ENCODE data around the gene EAF1.
"Not testable (repeated sequence)": the region's sequence is repeated elsewhere in the genome, so short reads cannot be mapped to it uniquely, and the experiment has no call there.

EAF1 gene

DNA sequence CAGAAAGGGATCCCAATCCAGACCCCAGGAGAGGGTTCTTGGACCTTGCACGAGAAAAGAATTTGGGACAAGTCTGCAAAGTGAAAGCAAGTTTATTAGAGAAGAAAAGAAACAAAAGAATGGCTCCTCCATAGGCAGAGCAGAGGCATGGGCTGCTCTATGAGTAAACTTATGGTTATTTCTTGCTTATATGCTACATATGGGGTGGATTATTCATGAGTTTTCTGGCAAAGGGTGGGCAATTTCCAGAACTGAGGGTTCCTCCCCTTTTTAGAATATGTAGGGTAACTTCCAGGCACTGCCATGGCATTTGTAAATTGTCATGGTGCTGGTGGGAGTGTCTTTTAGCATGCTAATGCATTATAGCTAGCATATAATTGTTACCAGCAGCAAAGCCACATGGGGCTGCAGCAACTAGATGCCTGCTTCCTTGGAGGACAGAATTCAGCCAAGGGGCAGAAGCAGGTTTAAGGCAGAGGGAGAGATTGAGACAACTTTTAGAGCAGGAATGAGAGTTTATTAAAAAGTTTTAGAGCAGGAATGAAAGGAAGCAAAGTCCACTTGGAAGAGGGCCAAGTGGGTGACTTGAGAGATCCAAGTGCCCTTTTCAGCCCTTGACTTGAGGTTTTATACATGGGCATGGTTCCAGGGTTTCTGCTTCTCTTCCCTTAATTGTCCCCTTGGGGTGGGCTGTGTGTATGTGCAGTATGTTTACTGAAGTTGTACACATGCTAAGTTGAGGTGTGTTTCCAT, 41.3 kb upstream of the EAF1 start:
- H3K4me3 ChIP-seq (ENCODE audit: low read depth, low read length) = no peak overlapping the region

DNA sequence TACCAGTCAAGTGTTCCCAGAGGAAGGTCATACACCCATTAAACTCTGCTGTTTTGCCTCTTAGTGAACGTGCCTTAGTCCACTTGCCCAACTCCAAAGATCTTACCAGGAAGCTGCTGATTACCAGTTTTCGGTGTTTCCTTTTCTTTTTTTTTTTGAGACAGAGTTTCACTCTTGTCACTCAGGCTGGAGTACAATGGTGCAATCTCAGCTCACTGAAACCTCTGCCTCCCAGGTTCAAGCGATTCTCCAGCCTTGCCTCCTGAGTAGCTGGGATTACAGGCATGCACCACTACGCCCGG, 40.8 kb upstream of the EAF1 start:
- DNase-seq; in situ Hi-C loops (cut with HindIII; ENCODE audit: low pct_ligation_motif_present, low sequenced_read_pairs); H3K27ac ChIP-seq; H3K4me3 ChIP-seq (ENCODE audit: low read depth, low read length); H3K27me3 ChIP-seq (replicated peaks); H3K36me3 ChIP-seq (replicated peaks): not testable (repeated sequence)

More for the DNA sequence above, 41.3 kb upstream of the EAF1 start:
- H3K36me3 ChIP-seq (replicated peaks) = no peaks in the 10 kb centered on the region
- no peaks in the 10 kb centered on the region for H3K27me3 ChIP-seq (replicated peaks)
- in situ Hi-C loops (cut with HindIII; ENCODE audit: low pct_ligation_motif_present, low sequenced_read_pairs) = no loop called here
- H3K27ac ChIP-seq = no peak overlapping the region
- TF ChIP-seq, protein P1, sequence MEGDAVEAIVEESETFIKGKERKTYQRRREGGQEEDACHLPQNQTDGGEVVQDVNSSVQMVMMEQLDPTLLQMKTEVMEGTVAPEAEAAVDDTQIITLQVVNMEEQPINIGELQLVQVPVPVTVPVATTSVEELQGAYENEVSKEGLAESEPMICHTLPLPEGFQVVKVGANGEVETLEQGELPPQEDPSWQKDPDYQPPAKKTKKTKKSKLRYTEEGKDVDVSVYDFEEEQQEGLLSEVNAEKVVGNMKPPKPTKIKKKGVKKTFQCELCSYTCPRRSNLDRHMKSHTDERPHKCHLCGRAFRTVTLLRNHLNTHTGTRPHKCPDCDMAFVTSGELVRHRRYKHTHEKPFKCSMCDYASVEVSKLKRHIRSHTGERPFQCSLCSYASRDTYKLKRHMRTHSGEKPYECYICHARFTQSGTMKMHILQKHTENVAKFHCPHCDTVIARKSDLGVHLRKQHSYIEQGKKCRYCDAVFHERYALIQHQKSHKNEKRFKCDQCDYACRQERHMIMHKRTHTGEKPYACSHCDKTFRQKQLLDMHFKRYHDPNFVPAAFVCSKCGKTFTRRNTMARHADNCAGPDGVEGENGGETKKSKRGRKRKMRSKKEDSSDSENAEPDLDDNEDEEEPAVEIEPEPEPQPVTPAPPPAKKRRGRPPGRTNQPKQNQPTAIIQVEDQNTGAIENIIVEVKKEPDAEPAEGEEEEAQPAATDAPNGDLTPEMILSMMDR (IDR thresholded peaks at IDR 0.05; ENCODE audit: low read depth, low read length, missing control alignments) = no peak
- no peak for DNase-seq

DNA sequence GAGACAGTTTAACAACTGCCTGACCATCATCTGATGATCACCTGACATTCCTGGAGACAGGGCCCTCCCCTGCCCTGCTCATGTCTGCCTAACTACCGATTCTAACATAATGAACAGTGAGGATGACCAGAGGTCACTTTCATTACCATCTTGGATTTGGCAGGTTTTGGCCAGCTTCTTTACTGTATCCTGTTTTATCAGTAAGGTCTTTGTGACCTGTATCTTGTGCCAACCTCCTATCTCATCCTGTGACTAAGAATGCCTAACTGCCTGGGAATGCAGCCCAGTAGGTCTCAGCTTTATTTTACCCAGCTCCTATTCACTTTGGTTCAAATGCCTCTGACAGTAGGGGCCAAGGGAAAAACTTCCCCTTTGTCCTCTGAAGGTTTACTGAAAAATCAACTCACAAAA, 40.2 kb upstream of the EAF1 start:
- in situ Hi-C loops (cut with HindIII; ENCODE audit: low pct_ligation_motif_present, low sequenced_read_pairs) = no loop called here
- Histone ChIP-seq H3K27ac (no peak overlapping the region), H3K27me3 (replicated peaks) (no peaks in the 10 kb centered on the region), H3K36me3 (replicated peaks) (no peaks in the 10 kb centered on the region), H3K4me3 (ENCODE audit: low read depth, low read length) (no peak overlapping the region)
- TF ChIP-seq, protein P1 (IDR thresholded peaks at IDR 0.05; ENCODE audit: low read depth, low read length, missing control alignments) = no peak
- DNase-seq = no peak

DNA sequence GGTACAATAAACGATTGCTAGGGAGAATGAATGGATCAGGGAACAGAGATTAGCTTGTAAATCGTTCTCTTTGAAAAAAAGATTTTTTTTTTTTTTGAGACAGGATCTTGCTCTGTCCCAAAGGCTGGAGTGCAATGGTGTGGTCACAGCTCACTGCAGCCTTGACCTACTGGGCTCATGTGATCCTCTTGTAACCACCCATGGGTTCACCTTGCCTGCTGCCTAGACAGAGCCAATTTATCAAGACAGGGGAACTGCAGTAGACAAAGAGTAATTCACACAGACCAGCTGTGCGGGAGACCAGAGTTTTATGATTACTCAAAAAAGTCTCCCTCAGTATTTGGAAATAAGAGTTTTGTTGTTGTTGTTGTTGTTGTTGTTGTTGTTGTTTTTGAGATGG, 39.7 kb upstream of the EAF1 start:
- H3K27ac ChIP-seq = no peak overlapping the region
- H3K36me3 ChIP-seq (replicated peaks) = no peaks in the 10 kb centered on the region
- in situ Hi-C loops (cut with HindIII; ENCODE audit: low pct_ligation_motif_present, low sequenced_read_pairs) = no loop called here
- no peaks in the 10 kb centered on the region for H3K27me3 ChIP-seq (replicated peaks)
- DNase-seq = no peak
- no peak overlapping the region for H3K4me3 ChIP-seq (ENCODE audit: low read depth, low read length)
- TF ChIP-seq, protein P1 (IDR thresholded peaks at IDR 0.05; ENCODE audit: low read depth, low read length, missing control alignments) = no peak

DNA sequence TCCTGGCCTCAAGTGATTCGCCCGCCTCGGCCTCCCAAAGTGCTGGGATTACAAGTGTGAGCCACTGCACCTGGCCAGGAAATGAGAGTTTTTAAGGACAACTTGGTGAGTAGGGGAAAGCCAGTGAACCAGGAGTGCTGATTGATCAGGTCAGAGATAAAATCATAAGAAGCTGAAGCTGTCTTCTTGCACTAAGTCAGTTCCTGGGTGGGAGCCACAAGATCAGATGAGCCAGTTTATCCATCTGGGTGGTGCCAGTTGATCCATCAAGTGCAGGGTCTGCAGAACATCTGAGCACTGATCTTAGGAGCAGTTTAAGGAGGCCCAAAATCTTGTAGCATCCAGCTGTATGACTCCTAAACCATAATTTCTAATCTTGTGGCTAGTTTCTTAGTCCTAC, 39.1 kb upstream of the EAF1 start:
- DNase-seq; H3K27ac ChIP-seq; H3K27me3 ChIP-seq (replicated peaks); H3K36me3 ChIP-seq (replicated peaks); in situ Hi-C loops (cut with HindIII; ENCODE audit: low pct_ligation_motif_present, low sequenced_read_pairs); H3K4me3 ChIP-seq (ENCODE audit: low read depth, low read length): not testable (repeated sequence)

DNA sequence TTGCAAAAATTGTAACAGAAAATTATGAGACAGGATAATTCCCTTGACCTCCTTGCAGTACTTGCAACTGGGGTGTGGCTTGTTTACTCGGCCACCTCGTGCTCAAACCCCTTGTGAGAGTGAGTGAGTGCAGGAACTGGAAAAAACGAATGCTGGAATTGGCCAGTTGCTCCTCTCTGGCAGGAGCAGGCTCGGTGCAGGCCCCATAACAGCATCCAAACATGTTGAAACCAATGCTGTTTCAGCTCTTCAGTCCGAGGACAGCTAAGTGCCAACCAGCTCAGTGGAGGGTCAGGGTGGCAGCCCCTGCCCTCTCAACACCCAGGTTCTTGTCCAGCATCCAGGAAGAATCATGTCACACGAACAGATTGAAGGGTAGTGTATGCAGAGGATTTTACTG, 36.9 kb upstream of the EAF1 start:
- no peaks in the 10 kb centered on the region for H3K36me3 ChIP-seq (replicated peaks)
- H3K4me3 ChIP-seq (ENCODE audit: low read depth, low read length) = no peak overlapping the region
- H3K27me3 ChIP-seq (replicated peaks) = no peaks in the 10 kb centered on the region
- H3K27ac ChIP-seq = no peak overlapping the region
- TF ChIP-seq, protein P1 (IDR thresholded peaks at IDR 0.05; ENCODE audit: low read depth, low read length, missing control alignments) = no peak
- in situ Hi-C loops (cut with HindIII; ENCODE audit: low pct_ligation_motif_present, low sequenced_read_pairs) = no loop called here
- DNase-seq = no peak

DNA sequence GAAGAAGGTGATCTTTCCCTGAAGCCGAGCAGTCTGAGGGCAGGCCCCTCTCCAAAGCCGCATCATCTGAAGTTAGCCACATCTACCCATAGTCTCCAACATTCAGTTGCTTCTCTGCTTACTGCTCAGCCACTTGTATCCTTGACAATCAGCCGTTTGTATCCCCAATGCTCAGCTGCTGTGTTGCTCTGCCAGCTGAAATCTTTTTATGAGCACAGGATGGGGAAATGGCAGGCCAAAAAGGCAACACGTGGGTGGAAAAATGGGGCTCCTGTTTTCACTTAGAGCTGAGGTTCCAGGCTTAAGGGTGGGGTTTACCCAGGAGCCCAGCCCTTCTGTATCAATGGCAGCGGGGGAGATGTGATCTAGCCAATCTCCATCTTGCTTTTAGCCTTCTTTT, 36.4 kb upstream of the EAF1 start:
- Histone ChIP-seq H3K36me3 (replicated peaks) (no peaks in the 10 kb centered on the region), H3K27ac (no peak overlapping the region), H3K4me3 (ENCODE audit: low read depth, low read length) (no peak overlapping the region), H3K27me3 (replicated peaks) (no peaks in the 10 kb centered on the region)
- TF ChIP-seq, protein P1 (IDR thresholded peaks at IDR 0.05; ENCODE audit: low read depth, low read length, missing control alignments) = no peak
- DNase-seq = no peak
- in situ Hi-C loops (cut with HindIII; ENCODE audit: low pct_ligation_motif_present, low sequenced_read_pairs) = no loop called here

DNA sequence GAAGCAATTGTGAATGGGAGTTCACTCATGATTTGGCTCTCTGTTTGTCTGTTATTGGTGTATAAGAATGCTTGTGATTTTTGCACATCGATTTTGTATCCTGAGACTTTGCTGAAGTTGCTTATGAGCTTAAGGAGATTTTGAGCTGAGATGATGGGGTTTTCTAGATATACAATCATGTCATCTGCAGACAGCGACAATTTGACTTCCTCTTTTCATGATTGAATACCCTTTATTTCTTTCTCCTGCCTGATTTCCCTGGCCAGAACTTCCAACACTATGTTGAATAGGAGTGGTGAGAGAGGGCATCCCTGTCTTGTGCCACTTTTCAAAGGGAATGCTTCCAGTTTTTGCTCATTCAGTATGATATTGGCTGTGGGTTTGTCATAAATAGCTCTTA, 34.1 kb upstream of the EAF1 start:
- H3K27me3 ChIP-seq (replicated peaks); H3K4me3 ChIP-seq (ENCODE audit: low read depth, low read length); H3K27ac ChIP-seq; DNase-seq; H3K36me3 ChIP-seq (replicated peaks); in situ Hi-C loops (cut with HindIII; ENCODE audit: low pct_ligation_motif_present, low sequenced_read_pairs): not testable (repeated sequence)
